Ishikawa (cell line): Measurements from ENCODE around the gene EXT2.

Source experiments
- FOXM1 ChIP-seq: IDR thresholded peaks from 2 replicates; pipeline ENCODE4 v1.6.1; 2012; ENCODE audit warnings: low read depth, borderline replicate concordance
- NFIC ChIP-seq: IDR thresholded peaks from 2 replicates; pipeline ENCODE4 v1.6.1; 2012
- TEAD4 ChIP-seq: IDR thresholded peaks from 2 replicates; pipeline ENCODE4 v1.6.1; 2012

EXT2 gene

GRCh38 chr11:44290208-44290607 lies 194.7 kb downstream of the EXT2 start:
- TF ChIP-seq NFIC, result no peak
- TF ChIP-seq TEAD4, result no peak
- TF ChIP-seq FOXM1, result no peak
